8988T (cell line): ENCODE measurements around the gene OR1D5.
"Not testable (repeated sequence)": the region's sequence is repeated elsewhere in the genome, so short reads cannot be mapped to it uniquely, and the experiment has no call there.

Experiments
- DNase-seq: peaks from one replicate; pipeline ENCODE4 v3.0.0; 2011

The OR1D5 gene

GRCh38 chr17:3030852-3031470, 32.4 kb downstream of the OR1D5 start:
- not testable (repeated sequence) for DNase-seq

- peak; percentile 43 for DNase-seq
Observed at GRCh38 chr17:3030096-3030495, 33.3 kb downstream of the OR1D5 start.

DNA sequence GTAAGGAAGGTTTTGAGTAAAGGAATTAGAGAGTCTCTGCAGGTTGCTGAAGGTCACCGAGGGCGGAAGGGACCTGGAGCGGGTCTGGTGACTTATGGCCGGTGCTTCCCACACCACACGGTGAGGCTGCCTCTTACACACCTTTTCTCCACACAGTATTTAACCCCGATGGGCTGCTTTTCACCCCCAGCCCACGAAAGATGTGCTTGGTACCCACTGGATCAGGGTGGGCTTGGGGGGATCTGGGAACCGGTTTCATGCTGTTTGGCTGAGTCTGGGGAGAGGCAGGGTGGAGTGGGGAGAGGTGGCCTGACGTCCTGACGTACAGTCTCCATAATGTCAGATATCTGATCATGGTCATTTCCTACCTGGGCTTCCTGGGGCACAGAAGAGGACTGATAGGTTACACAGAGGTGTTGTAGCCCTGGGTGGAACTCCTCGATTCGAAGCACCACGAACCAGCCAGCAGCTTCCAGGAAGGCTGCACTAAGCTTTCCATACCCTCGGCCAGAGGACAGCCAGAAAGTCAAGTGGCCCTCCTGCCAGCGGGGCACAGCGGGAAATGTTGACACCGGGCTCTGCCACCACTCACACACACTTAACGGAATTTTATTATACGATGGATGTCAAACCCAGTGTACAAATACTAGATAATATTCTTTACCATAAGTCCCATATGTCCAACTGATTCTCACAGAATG, 34.0 kb downstream of the OR1D5 start:
- DNase-seq: no peak

- no peak for DNase-seq
Observed at GRCh38 chr17:3027786-3028532, 35.4 kb downstream of the OR1D5 start.

DNA sequence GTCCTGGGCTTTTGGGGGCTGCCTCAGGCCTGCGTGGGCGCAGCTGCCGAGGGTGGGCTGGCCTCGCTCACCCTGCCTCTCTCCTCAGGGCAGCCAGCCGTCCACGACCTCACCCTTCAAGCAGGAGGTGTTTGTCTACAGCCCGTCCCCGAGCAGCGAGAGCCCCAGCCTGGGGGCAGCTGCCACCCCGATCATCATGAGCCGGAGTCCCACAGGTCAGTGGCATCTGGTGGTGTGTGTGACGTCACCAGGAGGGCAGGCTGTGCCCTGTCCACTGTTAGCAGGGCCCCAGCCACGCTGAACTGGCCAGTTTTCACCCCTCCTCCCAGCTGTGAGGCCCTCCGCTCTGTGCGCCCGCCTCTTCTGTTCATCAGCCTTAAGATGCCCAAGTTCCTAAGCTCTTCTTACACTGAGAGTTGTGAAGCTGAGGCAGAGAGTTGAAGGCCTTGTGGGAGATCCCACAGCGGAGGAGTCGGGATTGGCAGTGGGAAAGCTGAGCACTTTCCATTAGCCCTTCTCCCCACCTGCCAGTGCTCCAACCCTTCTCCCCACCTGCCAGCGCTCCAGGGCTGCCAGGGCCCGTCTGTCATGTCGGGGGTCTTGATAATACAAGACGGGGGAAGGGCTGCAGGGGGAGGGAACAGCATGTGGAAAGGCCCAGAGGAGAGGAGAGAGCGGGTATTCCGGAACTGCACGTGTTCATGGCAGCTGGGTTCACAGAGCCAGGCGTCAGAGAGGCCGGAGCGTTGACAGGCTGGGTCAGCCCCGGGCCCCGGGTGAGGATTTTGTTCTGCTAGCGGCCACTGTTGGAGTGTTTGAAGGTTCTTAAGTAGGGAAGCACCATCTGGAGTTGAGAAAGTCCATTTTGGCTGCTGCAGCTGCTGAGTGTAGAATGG, 36.3 kb downstream of the OR1D5 start:
- DNase-seq: no peak

GRCh38 chr17:3026125-3026855, 37.1 kb downstream of the OR1D5 start:
- DNase-seq: no peak

GRCh38 chr17:3025421-3026124, 37.8 kb downstream of the OR1D5 start:
- DNase-seq: no peak

DNA sequence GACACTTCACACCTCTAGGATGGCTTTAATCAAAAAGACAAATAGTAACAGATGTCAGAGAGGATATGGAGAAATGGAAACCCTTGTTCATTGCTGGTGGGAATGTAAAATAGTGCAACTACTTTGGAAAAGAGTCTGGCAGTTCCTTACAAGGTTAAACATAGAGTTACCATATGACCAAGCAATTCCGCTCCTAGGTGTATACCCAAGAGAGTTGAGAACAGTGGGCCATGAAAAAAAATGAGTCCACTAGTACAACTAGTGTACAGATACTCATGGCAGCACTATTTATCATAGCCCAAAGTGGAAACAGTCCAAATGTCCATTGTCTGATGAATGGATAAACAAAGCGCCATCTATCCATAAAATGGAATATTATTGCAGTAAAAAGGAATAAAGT, 39.1 kb downstream of the OR1D5 start:
- DNase-seq: no peak

DNA sequence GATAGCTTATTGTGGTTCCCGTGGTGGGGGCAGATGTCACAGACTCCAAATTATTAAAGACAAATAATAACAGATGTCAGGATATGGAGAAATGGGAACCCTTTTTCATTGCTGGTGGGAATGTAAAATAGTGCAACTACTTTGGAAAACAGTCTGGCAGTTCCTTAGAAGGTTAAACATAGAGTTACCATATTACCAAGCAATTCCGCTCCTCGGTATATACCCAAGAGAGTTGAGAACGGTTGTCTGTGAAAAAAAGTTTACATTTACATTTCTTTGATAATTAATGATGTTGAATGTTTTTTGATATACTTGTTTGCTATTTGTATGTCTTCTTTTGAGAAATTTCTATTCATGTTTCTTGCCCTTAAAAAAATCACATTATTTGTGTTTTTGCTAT, 41.2 kb downstream of the OR1D5 start:
- DNase-seq: no peak

DNA sequence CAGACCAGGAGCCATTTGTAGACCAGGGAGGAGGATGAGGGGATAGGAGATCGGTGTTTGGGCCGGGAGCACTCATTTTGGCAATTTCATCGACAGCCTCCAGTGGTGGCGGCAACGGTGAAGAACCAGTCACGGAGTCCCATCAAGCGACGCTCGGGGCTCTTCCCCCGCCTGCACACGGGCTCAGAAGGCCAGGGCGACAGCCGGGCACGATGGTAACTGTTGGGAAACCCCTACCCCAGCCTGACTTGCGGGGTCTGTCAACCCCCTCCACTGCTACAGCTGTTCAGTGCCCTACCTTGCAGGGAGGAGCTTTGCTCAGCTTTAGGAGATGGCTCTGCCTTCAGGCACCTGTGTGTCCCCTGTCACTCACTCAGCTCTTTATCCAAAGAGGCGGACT, 43.0 kb downstream of the OR1D5 start:
- DNase-seq: no peak

DNA sequence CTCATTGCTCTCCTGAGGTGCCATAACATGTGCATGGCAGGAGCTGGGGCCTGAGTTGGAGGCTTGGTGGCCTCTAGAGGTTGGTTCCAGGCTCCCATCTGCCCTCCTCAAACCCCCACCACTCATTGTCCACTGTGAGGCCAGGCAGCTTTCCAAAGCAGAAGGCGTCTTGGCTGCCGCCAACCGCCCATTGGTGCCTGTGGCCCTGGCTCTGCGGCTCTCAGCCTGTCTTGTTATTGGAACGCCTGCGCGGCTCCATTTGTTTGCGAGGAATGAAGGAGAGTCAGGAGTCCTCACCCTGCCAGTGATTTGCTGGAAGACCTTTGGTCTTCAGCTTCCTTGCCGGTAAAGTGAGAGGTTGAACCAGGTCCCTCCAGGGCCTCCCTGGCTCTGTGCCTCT, 43.6 kb downstream of the OR1D5 start:
- DNase-seq: no peak

DNA sequence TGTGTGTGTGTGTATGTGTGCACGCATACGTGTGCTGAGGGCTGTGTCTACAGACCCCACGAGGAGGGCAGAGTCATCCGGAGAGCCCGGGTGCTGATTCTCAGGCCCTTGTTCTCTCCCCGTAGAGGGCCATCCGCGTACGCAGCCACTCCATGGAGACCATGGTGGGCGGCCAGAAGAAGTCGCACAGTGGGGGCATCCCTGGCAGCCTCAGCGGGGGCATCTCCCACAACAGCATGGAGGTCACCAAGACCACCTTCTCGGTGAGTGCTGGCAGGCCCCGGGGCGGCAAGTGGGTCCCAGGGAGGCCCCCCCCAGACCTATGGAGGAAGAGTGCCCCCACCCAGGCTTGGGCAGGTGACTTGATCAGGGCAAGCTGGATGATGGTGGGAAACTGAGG, 45.5 kb downstream of the OR1D5 start:
- DNase-seq: no peak

GRCh38 chr17:3015890-3016289, 47.5 kb downstream of the OR1D5 start:
- no peak for DNase-seq

DNA sequence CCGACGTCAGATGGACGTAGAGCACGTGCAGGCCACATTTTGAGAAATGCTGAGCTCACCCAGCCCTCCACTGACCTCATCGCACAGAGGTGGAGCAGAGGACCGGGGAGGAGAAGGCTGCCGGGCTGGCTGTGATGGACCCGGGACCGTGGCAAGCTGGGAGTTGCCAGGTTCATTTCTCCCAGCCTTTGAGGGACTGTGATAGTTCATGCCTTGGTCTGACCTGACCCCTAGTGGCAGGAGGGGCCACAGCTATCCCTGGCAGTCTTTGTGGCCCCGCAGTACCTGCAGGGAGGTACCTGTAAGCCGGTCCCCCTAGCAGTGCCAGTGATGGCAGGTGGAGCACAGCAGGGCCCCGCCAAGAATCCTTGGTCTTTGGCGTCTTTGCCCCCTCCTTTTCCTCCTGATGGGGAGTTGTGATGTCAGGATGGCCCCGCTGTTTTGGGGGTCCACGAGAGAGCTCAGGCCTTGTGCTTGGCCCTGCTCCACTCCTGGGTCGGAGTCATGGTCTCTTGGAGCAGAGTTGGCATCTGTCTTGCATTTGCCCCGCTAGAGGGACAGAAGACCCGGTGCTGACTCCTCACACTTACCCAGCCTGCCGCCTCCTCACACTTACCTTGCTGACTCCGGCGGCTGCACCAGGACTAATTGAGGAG, 50.4 kb downstream of the OR1D5 start:
- DNase-seq: peak; percentile 68
